Measurements from ENCODE around the gene NPHP4. TPM values are rescaled to one million over a fixed set of nuclear protein-coding genes. Genes with fewer than 3 reads are reported as not detected.

The NPHP4 gene
- total RNA-seq: 19.0 and 20.2 TPM in 2 replicates

- peak within 1 kb of the TSS; percentile 96 for H3K27ac Mint-ChIP-seq
- no peaks in the 10 kb centered on the region for H3K9me3 Mint-ChIP-seq
- no peaks in the 10 kb centered on the region for H3K27me3 Mint-ChIP-seq (ENCODE audit: low read depth)
- peaks cover 22% of the 10 kb centered on the region for H3K4me1 Mint-ChIP-seq (ENCODE audit: low read depth)
- H3K4me3 Mint-ChIP-seq (ENCODE audit: low read depth): peak within 1 kb of the TSS; percentile 96
- intact Hi-C loops (cut with micrococcal nuclease): loop anchor here (1.0 to 5.0 kb wide), 3 partner anchors 34 to 205 kb away; partner anchors contain the start of gene RPL22
- peaks cover 15% of the 10 kb centered on the region for H3K36me3 Mint-ChIP-seq (ENCODE audit: low read depth)
- DNase-seq (ENCODE audit: low spot score): peak; percentile 100
Observed at GRCh38 chr1:5992026-5992813, at the start of gene NPHP4. NPHP4 (minus strand) TSS chr1:5992425; CDS start chr1:5986289, 6,136 bp downstream.

GRCh38 chr1:6041432-6042062 is 49.3 kb upstream of the NPHP4 start:
- Mint-ChIP-seq H3K27me3 (ENCODE audit: low read depth) (no peaks in the 10 kb centered on the region), H3K27ac (no peak overlapping the region), H3K36me3 (ENCODE audit: low read depth) (peaks cover 64% of the 10 kb centered on the region), H3K9me3 (no peaks in the 10 kb centered on the region), H3K4me3 (ENCODE audit: low read depth) (no peak overlapping the region), H3K4me1 (ENCODE audit: low read depth) (peaks cover 7% of the 10 kb centered on the region)
- DNase-seq (ENCODE audit: low spot score): no peak
- intact Hi-C loops (cut with micrococcal nuclease): no loop called here

- no peak for DNase-seq (ENCODE audit: low spot score)
- Mint-ChIP-seq H3K27me3 (ENCODE audit: low read depth) (no peaks in the 10 kb centered on the region), H3K27ac (no peak overlapping the region), H3K4me1 (ENCODE audit: low read depth) (peaks cover 11% of the 10 kb centered on the region), H3K9me3 (no peaks in the 10 kb centered on the region), H3K4me3 (ENCODE audit: low read depth) (no peak overlapping the region), H3K36me3 (ENCODE audit: low read depth) (peaks cover 64% of the 10 kb centered on the region)
- intact Hi-C loops (cut with micrococcal nuclease): no loop called here
Observed at GRCh38 chr1:6040861-6041415, 48.7 kb upstream of the NPHP4 start.

- DNase-seq (ENCODE audit: low spot score): no peak
- intact Hi-C loops (cut with micrococcal nuclease): no loop called here
- Mint-ChIP-seq H3K27ac (no peak overlapping the region), H3K4me1 (ENCODE audit: low read depth) (peaks cover 15% of the 10 kb centered on the region), H3K4me3 (ENCODE audit: low read depth) (no peak overlapping the region), H3K36me3 (ENCODE audit: low read depth) (peaks cover 65% of the 10 kb centered on the region), H3K9me3 (no peaks in the 10 kb centered on the region), H3K27me3 (ENCODE audit: low read depth) (no peaks in the 10 kb centered on the region)
Observed at GRCh38 chr1:6040444-6040843, 48.2 kb upstream of the NPHP4 start.

GRCh38 chr1:6039031-6039430 is 46.8 kb upstream of the NPHP4 start:
- no peak for DNase-seq (ENCODE audit: low spot score)
- H3K36me3 Mint-ChIP-seq (ENCODE audit: low read depth): peaks cover 61% of the 10 kb centered on the region
- H3K4me1 Mint-ChIP-seq (ENCODE audit: low read depth): peaks cover 22% of the 10 kb centered on the region
- no peak overlapping the region for H3K4me3 Mint-ChIP-seq (ENCODE audit: low read depth)
- H3K9me3 Mint-ChIP-seq: no peaks in the 10 kb centered on the region
- no peak overlapping the region for H3K27ac Mint-ChIP-seq
- H3K27me3 Mint-ChIP-seq (ENCODE audit: low read depth): no peaks in the 10 kb centered on the region
- intact Hi-C loops (cut with micrococcal nuclease): no loop called here

- no peak overlapping the region for H3K27ac Mint-ChIP-seq
- DNase-seq (ENCODE audit: low spot score): no peak
- no peaks in the 10 kb centered on the region for H3K27me3 Mint-ChIP-seq (ENCODE audit: low read depth)
- H3K9me3 Mint-ChIP-seq: no peaks in the 10 kb centered on the region
- H3K4me3 Mint-ChIP-seq (ENCODE audit: low read depth): no peak overlapping the region
- peaks cover 22% of the 10 kb centered on the region for H3K4me1 Mint-ChIP-seq (ENCODE audit: low read depth)
- peaks cover 57% of the 10 kb centered on the region for H3K36me3 Mint-ChIP-seq (ENCODE audit: low read depth)
- intact Hi-C loops (cut with micrococcal nuclease): no loop called here
Observed at GRCh38 chr1:6038603-6039002, 46.4 kb upstream of the NPHP4 start.

- Mint-ChIP-seq H3K27ac (peak overlapping the region; percentile 58), H3K4me1 (ENCODE audit: low read depth) (peaks cover 32% of the 10 kb centered on the region), H3K4me3 (ENCODE audit: low read depth) (no peak overlapping the region), H3K27me3 (ENCODE audit: low read depth) (no peaks in the 10 kb centered on the region), H3K9me3 (no peaks in the 10 kb centered on the region), H3K36me3 (ENCODE audit: low read depth) (peaks cover 57% of the 10 kb centered on the region)
- no peak for DNase-seq (ENCODE audit: low spot score)
- intact Hi-C loops (cut with micrococcal nuclease): no loop called here
Observed at GRCh38 chr1:6037338-6037762, 45.1 kb upstream of the NPHP4 start.

- no peak for DNase-seq (ENCODE audit: low spot score)
- Mint-ChIP-seq H3K36me3 (ENCODE audit: low read depth) (peaks cover 63% of the 10 kb centered on the region), H3K4me1 (ENCODE audit: low read depth) (peaks cover 46% of the 10 kb centered on the region), H3K9me3 (no peaks in the 10 kb centered on the region), H3K27ac (peak overlapping the region; percentile 13), H3K4me3 (ENCODE audit: low read depth) (no peak overlapping the region), H3K27me3 (ENCODE audit: low read depth) (no peaks in the 10 kb centered on the region)
- intact Hi-C loops (cut with micrococcal nuclease): no loop called here
Observed at GRCh38 chr1:6035719-6036118, 43.5 kb upstream of the NPHP4 start.

- intact Hi-C loops (cut with micrococcal nuclease): no loop called here
- peaks cover 50% of the 10 kb centered on the region for H3K4me1 Mint-ChIP-seq (ENCODE audit: low read depth)
- no peaks in the 10 kb centered on the region for H3K27me3 Mint-ChIP-seq (ENCODE audit: low read depth)
- peaks cover 66% of the 10 kb centered on the region for H3K36me3 Mint-ChIP-seq (ENCODE audit: low read depth)
- peak overlapping the region; percentile 34 for H3K27ac Mint-ChIP-seq
- no peak overlapping the region for H3K4me3 Mint-ChIP-seq (ENCODE audit: low read depth)
- H3K9me3 Mint-ChIP-seq: no peaks in the 10 kb centered on the region
- no peak for DNase-seq (ENCODE audit: low spot score)
Observed at GRCh38 chr1:6035303-6035702, 43.1 kb upstream of the NPHP4 start.

- Mint-ChIP-seq H3K27ac (no peak overlapping the region), H3K4me3 (ENCODE audit: low read depth) (no peak overlapping the region), H3K9me3 (no peaks in the 10 kb centered on the region), H3K4me1 (ENCODE audit: low read depth) (peaks cover 56% of the 10 kb centered on the region), H3K36me3 (ENCODE audit: low read depth) (peaks cover 69% of the 10 kb centered on the region), H3K27me3 (ENCODE audit: low read depth) (no peaks in the 10 kb centered on the region)
- intact Hi-C loops (cut with micrococcal nuclease): no loop called here
- no peak for DNase-seq (ENCODE audit: low spot score)
Observed at GRCh38 chr1:6034750-6035096, 42.5 kb upstream of the NPHP4 start.

GRCh38 chr1:6033986-6034749 is 41.9 kb upstream of the NPHP4 start:
- peak; percentile 14 for DNase-seq (ENCODE audit: low spot score)

GRCh38 chr1:6033124-6033523 is 40.9 kb upstream of the NPHP4 start:
- no peaks in the 10 kb centered on the region for H3K27me3 Mint-ChIP-seq (ENCODE audit: low read depth)
- peaks cover 74% of the 10 kb centered on the region for H3K36me3 Mint-ChIP-seq (ENCODE audit: low read depth)
- H3K9me3 Mint-ChIP-seq: no peaks in the 10 kb centered on the region
- DNase-seq (ENCODE audit: low spot score): no peak
- H3K4me3 Mint-ChIP-seq (ENCODE audit: low read depth): no peak overlapping the region
- peak overlapping the region; percentile 62 for H3K27ac Mint-ChIP-seq
- intact Hi-C loops (cut with micrococcal nuclease): no loop called here
- peaks cover 68% of the 10 kb centered on the region for H3K4me1 Mint-ChIP-seq (ENCODE audit: low read depth)

More at GRCh38 chr1:6033986-6034749, 41.9 kb upstream of the NPHP4 start:
- H3K27ac Mint-ChIP-seq: no peak overlapping the region
- intact Hi-C loops (cut with micrococcal nuclease): no loop called here
- no peaks in the 10 kb centered on the region for H3K9me3 Mint-ChIP-seq
- H3K4me3 Mint-ChIP-seq (ENCODE audit: low read depth): no peak overlapping the region
- peaks cover 60% of the 10 kb centered on the region for H3K4me1 Mint-ChIP-seq (ENCODE audit: low read depth)
- H3K36me3 Mint-ChIP-seq (ENCODE audit: low read depth): peaks cover 74% of the 10 kb centered on the region
- no peaks in the 10 kb centered on the region for H3K27me3 Mint-ChIP-seq (ENCODE audit: low read depth)

Measured in activated T-helper 2 cell treated with anti-CD3 and anti-CD28 coated beads, Interferon-gamma antibody, Interleukin-2, Interleukin-4, amounts not matched to agents 10 μg/mL and 5 μg/mL and 100 μg/mL, durations not matched to agents 14 hours and 24 hours and 36 hours (primary cell).